HCT116 (cell line): ENCODE data around the gene ZFAND6. TPM values are rescaled to one million over a fixed set of nuclear protein-coding genes. Genes with fewer than 3 reads are reported as not detected.

Experiments used
- ATAC-seq: fragments of 200-7000 bp; cut with Tn5 transposase; 2 replicates; pipeline ENCODE4 v1.9.1; 2020; ENCODE audit warnings: mild to moderate bottlenecking, moderate library complexity
- BruUV-seq: library from RNA; stranded (reverse); fragments of 400-500 nt; replicated peaks from 2 replicates; lab custom pipeline; 2021; lab: Mats Ljungman, UMichigan
- CTCF ChIA-PET: fragments of 300-600 bp; sonication (Branson Sonifier 250); formaldehyde crosslinking; loops from one replicate; lab custom pipeline; 2021; ENCODE audit warnings: antibody characterized with exemption; lab: Charles Lee
- POLR2A ChIA-PET: fragments of 300-600, 350-600 bp; sonication (Branson Sonifier 250); formaldehyde crosslinking; loops from one replicate; lab custom pipeline; 2021; ENCODE audit warnings: antibody characterized with exemption; lab: Charles Lee
- RAD21 ChIA-PET, 2 experiments: fragments of 300-600 bp; sonication (Branson Sonifier 250); formaldehyde crosslinking; loops; one replicate each; lab custom pipeline; 2023; ENCODE audit warnings: low total read pairs in 2 of 2; ENCODE audit not compliant: uncharacterized antibody in 2 of 2, unreplicated experiment in 2 of 2, low non-redundant PET in 1 of 2; lab: Charles Lee
- DNase-seq: peaks from one replicate; pipeline ENCODE4 v3.0.0-alpha.2; 2010; ENCODE audit warnings: low read depth, low spot score
- H2AFZ ChIP-seq: fragments of 200-600 bp; shearing (Covaris generic), sonication (generic); 2 replicates; pipeline ENCODE4 v1.6.1; 2017; ENCODE audit warnings: low read depth, mixed run types, mixed read lengths, antibody characterized with exemption, low read length; ENCODE audit not compliant: poor library complexity, severe bottlenecking
- H3K27ac ChIP-seq: 2 replicates; pipeline ENCODE4 v1.5.1; 2012; ENCODE audit warnings: low read depth, low read length
- H3K27me3 ChIP-seq: fragments of 200-600 bp; sonication (generic); 2 replicates; pipeline ENCODE4 v1.6.1; 2016; ENCODE audit warnings: mixed run types, low read length, mixed read lengths; ENCODE audit not compliant: insufficient read depth
- H3K36me3 ChIP-seq, 2 experiments: fragments of 200-500 bp in 1 of 2; fragments of 200-600 bp in 1 of 2; sonication (Bioruptor generic) in 1 of 2; sonication (generic) in 1 of 2; 2 replicates each; pipeline versions ENCODE4 v1.5.1 to v1.6.1; 2014 to 2016; ENCODE audit warnings: low read length in 2 of 2, inconsistent platforms in 1 of 2, mixed read lengths in 1 of 2, mixed run types in 1 of 2; ENCODE audit not compliant: insufficient read depth in 2 of 2, control insufficient read depth in 1 of 2
- H3K4me1 ChIP-seq, 2 experiments: fragments of 200-600 bp in 1 of 2; sonication (generic) in 1 of 2; 2 replicates each; pipeline versions ENCODE4 v1.5.1 to v1.6.1; 2012 to 2017; ENCODE audit warnings: low read length in 2 of 2, inconsistent platforms in 1 of 2, mild to moderate bottlenecking in 1 of 2, mixed read lengths in 1 of 2, mixed run types in 1 of 2, moderate library complexity in 1 of 2; ENCODE audit not compliant: insufficient read depth in 2 of 2, control insufficient read depth in 1 of 2
- H3K4me2 ChIP-seq: fragments of 200-600 bp; sonication (generic); 2 replicates; pipeline ENCODE4 v1.6.1; 2017; ENCODE audit warnings: mixed run types, low read length, mixed read lengths
- H3K4me3 ChIP-seq, 2 experiments: fragments of 200-600 bp in 1 of 2; sonication (generic) in 1 of 2; replicated peaks in 1 of 2; 2 replicates each; pipeline ENCODE4 v1.5.1; 2011 to 2016; ENCODE audit warnings: low read length in 2 of 2, control low read depth in 1 of 2, low read depth in 1 of 2, mild to moderate bottlenecking in 1 of 2, mixed read lengths in 1 of 2, mixed run types in 1 of 2
- H3K79me2 ChIP-seq: fragments of 200-600 bp; sonication (generic); 2 replicates; pipeline ENCODE4 v1.6.1; 2017; ENCODE audit warnings: mild to moderate bottlenecking, mixed run types, low read length, moderate library complexity, mixed read lengths; ENCODE audit not compliant: insufficient read depth
- H3K9ac ChIP-seq: fragments of 200-600 bp; sonication (generic); 2 replicates; pipeline ENCODE4 v1.6.1; 2016; ENCODE audit warnings: low read length, mixed read lengths
- H3K9me2 ChIP-seq: fragments of 200-600 bp; sonication (generic), shearing (Covaris generic); 2 replicates; pipeline ENCODE4 v1.6.1; 2017; ENCODE audit warnings: mixed run types, mild to moderate bottlenecking, moderate library complexity; ENCODE audit not compliant: insufficient read depth
- H3K9me3 ChIP-seq, 2 experiments: fragments of 200-500 bp in 1 of 2; fragments of 200-600 bp in 1 of 2; sonication (Bioruptor generic) in 1 of 2; sonication (generic) in 1 of 2; 2 replicates each; pipeline ENCODE4 v1.6.1; 2014 to 2017; ENCODE audit warnings: low read length in 2 of 2, mixed read lengths in 2 of 2, inconsistent platforms in 1 of 2, low read depth in 1 of 2, mild to moderate bottlenecking in 1 of 2, mixed run types in 1 of 2, moderate library complexity in 1 of 2; ENCODE audit not compliant: control insufficient read depth in 1 of 2, insufficient read depth in 1 of 2
- H4K20me1 ChIP-seq: fragments of 200-600 bp; sonication (generic), shearing (Covaris generic); 2 replicates; pipeline ENCODE4 v1.6.1; 2017; ENCODE audit warnings: mixed run types, mild to moderate bottlenecking, moderate library complexity; ENCODE audit not compliant: insufficient read depth
- ATF3 ChIP-seq: IDR thresholded peaks from 2 replicates; pipeline ENCODE4 v1.6.1; 2012
- CTCF ChIP-seq, 3 experiments: fragments of 200-600 bp in 1 of 3; sonication (generic) in 1 of 3; IDR thresholded peaks in 2 of 3; conservative IDR thresholded peaks in 1 of 3; 2 replicates each; pipeline ENCODE4 v1.5.1; 2012 to 2017; ENCODE audit warnings: low read depth in 2 of 3, low read length in 2 of 3, antibody characterized with exemption in 1 of 3, borderline replicate concordance in 1 of 3, control low read depth in 1 of 3, mild to moderate bottlenecking in 1 of 3, mixed read lengths in 1 of 3, mixed run types in 1 of 3, moderate library complexity in 1 of 3; ENCODE audit not compliant: insufficient read depth in 1 of 3
- EZH2 ChIP-seq: fragments of 200-600 bp; sonication (generic); IDR thresholded peaks from 2 replicates; pipeline ENCODE4 v1.6.1; 2017; ENCODE audit warnings: antibody characterized with exemption, mixed run types
- EZH2phosphoT487 ChIP-seq: fragments of 200-600 bp; IDR thresholded peaks from 2 replicates; pipeline ENCODE4 v1.6.1; 2018; ENCODE audit warnings: antibody characterized with exemption, borderline replicate concordance
- JUND ChIP-seq: IDR thresholded peaks from 2 replicates; pipeline ENCODE4 v1.6.1; 2012
- POLR2A ChIP-seq: IDR thresholded peaks from 2 replicates; pipeline ENCODE4 v1.7.0; 2011; ENCODE audit warnings: borderline replicate concordance; ENCODE audit not compliant: insufficient read depth, insufficient read length; ENCODE audit errors: extremely low read depth
- POLR2AphosphoS5 ChIP-seq: IDR thresholded peaks from 2 replicates; pipeline ENCODE4 v1.6.1; 2011; ENCODE audit warnings: mild to moderate bottlenecking, low read depth, low read length, moderate library complexity
- REST ChIP-seq: IDR thresholded peaks from 2 replicates; pipeline ENCODE4 v1.6.1; 2012; ENCODE audit warnings: low read depth
- SP1 ChIP-seq: IDR thresholded peaks from 2 replicates; pipeline ENCODE4 v1.6.1; 2012; ENCODE audit warnings: low read depth
- SRF ChIP-seq: IDR thresholded peaks from 2 replicates; pipeline ENCODE4 v1.6.1; 2012; ENCODE audit warnings: low read depth
- YY1 ChIP-seq: IDR thresholded peaks from 2 replicates; pipeline ENCODE4 v1.6.1; 2011; ENCODE audit warnings: low read length, low read depth, moderate library complexity, mild to moderate bottlenecking; ENCODE audit not compliant: insufficient replicate concordance; ENCODE audit errors: extremely low read depth
- ZFX ChIP-seq: fragments of 450-650 bp; IDR thresholded peaks from 2 replicates; pipeline ENCODE4 v1.6.1; 2017
- intact Hi-C: fragments of 100-400 bp; cut with micrococcal nuclease; formaldehyde crosslinking; loops from 2 replicates; pipeline ENCODE4 v1.10.0; 2022
- total RNA-seq: library from RNA; stranded (reverse); gene quantifications from one replicate; pipeline ENCODE4 v1.2.1, GENCODE V29; 2021; ENCODE audit not compliant: unreplicated experiment

The ZFAND6 gene
- total RNA-seq, 1 experiment from 2014 or later, result 51.3 TPM

GRCh38 chr15:80159301-80159700 lies 99.8 kb downstream of the ZFAND6 start (continued):
- TF ChIP-seq POLR2AphosphoS5 (no peak), ATF3 (no peak), EZH2 (no peak), REST (no peak), ZFX (no peak), EZH2phosphoT487 (no peak)

- ATAC-seq, result no peak
- Histone ChIP-seq H3K4me1 (peaks cover 3 to 13% of the 10 kb centered on the region in 2 experiments; a peak in 3 of 4 replicates), H3K9ac (no peak overlapping the region), H3K36me3 (0 out of 4 replicates have a peak, but pooled peaks cover 0 to 2% of the 10 kb centered on the region in 2 experiments), H3K4me2 (no peak overlapping the region), H3K79me2 (no peaks in the 10 kb centered on the region), H3K27ac (no peak overlapping the region), H2AFZ (no peak overlapping the region), H3K4me3 (no peak overlapping the region), H3K9me3 (no peaks in the 10 kb centered on the region), H3K27me3 (no peaks in the 10 kb centered on the region), H4K20me1 (no peaks in the 10 kb centered on the region), H3K9me2 (no peaks in the 10 kb centered on the region)
- RAD21 ChIA-PET, result no interaction called here
- TF ChIP-seq POLR2AphosphoS5, result no peak
- no peak for TF ChIP-seq SP1
- TF ChIP-seq JUND, result no peak
- TF ChIP-seq REST, result no peak
- TF ChIP-seq YY1, result no peak
- no peak for TF ChIP-seq SRF
- TF ChIP-seq CTCF (IDR thresholded peaks at IDR 0.05 in 2 of 3, conservative IDR thresholded peaks at IDR 0.05 in 1 of 3; ENCODE audit: borderline replicate concordance in 1 of 3, insufficient read depth in 1 of 3, low read depth in 2 of 3, low read length in 2 of 3), result no peak
- no peak for TF ChIP-seq POLR2A
- CTCF ChIA-PET, result no interaction called here
- intact Hi-C loops, result no loop called here
- no peak for DNase-seq
- BruUV-seq, result no TSS peak
- POLR2A ChIA-PET, result no interaction called here
Measured at GRCh38 chr15:80159811-80160569, 100.5 kb downstream of the ZFAND6 start.
